ENCODE measurements around the gene STK4.

The STK4 gene

GRCh38 chr20:44928595-44928994, 37.7 kb upstream of the STK4 start:
- DNase-seq (ENCODE audit: low read depth): no peak
- TF ChIP-seq, protein P1, sequence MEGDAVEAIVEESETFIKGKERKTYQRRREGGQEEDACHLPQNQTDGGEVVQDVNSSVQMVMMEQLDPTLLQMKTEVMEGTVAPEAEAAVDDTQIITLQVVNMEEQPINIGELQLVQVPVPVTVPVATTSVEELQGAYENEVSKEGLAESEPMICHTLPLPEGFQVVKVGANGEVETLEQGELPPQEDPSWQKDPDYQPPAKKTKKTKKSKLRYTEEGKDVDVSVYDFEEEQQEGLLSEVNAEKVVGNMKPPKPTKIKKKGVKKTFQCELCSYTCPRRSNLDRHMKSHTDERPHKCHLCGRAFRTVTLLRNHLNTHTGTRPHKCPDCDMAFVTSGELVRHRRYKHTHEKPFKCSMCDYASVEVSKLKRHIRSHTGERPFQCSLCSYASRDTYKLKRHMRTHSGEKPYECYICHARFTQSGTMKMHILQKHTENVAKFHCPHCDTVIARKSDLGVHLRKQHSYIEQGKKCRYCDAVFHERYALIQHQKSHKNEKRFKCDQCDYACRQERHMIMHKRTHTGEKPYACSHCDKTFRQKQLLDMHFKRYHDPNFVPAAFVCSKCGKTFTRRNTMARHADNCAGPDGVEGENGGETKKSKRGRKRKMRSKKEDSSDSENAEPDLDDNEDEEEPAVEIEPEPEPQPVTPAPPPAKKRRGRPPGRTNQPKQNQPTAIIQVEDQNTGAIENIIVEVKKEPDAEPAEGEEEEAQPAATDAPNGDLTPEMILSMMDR (conservative IDR thresholded peaks at IDR 0.05; ENCODE audit: low read depth, low read length): no peak
- H3K4me3 ChIP-seq (ENCODE audit: low read depth, low read length): no peak overlapping the region

DNA sequence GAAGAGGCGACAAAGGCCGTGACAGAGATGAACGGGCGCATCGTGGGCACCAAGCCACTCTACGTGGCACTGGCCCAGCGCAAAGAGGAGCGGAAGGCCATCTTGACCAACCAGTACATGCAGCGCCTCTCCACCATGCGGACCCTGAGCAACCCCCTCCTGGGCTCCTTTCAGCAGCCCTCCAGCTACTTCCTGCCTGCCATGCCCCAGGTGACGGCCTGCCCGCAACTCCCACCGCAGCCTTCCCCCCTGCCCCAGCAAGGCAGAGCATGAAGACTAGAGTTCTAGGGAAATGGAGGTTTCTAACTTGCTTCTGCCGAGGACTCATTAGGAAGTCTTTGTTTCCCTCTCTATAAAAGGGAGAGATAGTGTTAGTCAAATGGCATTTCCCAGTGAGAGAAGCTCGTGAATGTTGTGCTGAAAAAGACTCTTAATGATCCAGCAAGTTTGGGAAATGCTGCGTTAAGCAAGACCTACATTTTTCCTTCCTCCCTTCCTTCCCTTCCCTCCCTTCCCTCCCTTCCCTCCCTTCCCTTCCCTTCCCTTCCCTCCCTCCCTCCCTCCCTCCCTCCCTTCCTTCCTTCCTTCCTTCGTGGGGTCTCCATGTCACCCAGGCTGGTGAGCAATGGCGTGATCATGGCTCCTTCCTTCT, 35.7 kb upstream of the STK4 start:
- TF ChIP-seq, protein P1 (conservative IDR thresholded peaks at IDR 0.05; ENCODE audit: low read depth, low read length): no peak
- no peak for DNase-seq (ENCODE audit: low read depth)
- H3K4me3 ChIP-seq (ENCODE audit: low read depth, low read length): no peak overlapping the region

- H3K4me3 ChIP-seq (ENCODE audit: low read depth, low read length): no peak overlapping the region
- TF ChIP-seq, protein P1 (conservative IDR thresholded peaks at IDR 0.05; ENCODE audit: low read depth, low read length): no peak
- DNase-seq (ENCODE audit: low read depth): no peak
Measured at GRCh38 chr20:44931911-44932310, 34.4 kb upstream of the STK4 start.

- DNase-seq (ENCODE audit: low read depth): no peak
Measured at GRCh38 chr20:44932916-44933315, 33.4 kb upstream of the STK4 start.

DNA sequence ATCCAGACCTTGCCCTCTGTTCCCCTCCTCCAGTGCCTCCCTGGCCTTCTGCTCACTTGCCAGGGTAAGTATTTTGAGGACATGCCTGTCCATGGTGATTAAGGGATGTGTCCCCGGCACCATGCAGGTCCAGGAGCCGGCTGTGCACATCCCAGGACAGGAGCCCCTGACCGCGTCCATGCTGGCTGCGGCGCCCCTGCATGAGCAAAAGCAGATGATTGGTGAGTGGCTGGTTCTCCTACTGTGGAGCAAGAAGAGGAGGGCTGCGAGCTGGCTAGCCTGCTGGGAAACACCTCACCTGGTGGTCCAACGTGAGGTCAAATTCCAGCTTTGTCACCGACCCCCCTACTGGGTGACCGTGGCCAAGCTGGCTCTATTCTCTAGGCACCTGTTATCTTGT, 29.8 kb upstream of the STK4 start:
- TF ChIP-seq, protein P1 (conservative IDR thresholded peaks at IDR 0.05; ENCODE audit: low read depth, low read length): no peak
- DNase-seq (ENCODE audit: low read depth): no peak
- H3K4me3 ChIP-seq (ENCODE audit: low read depth, low read length): no peak overlapping the region

More at GRCh38 chr20:44932916-44933315, 33.4 kb upstream of the STK4 start:
- no peak overlapping the region for H3K4me3 ChIP-seq (ENCODE audit: low read depth, low read length)
- TF ChIP-seq, protein P1 (conservative IDR thresholded peaks at IDR 0.05; ENCODE audit: low read depth, low read length): no peak

- TF ChIP-seq, protein P1 (conservative IDR thresholded peaks at IDR 0.05; ENCODE audit: low read depth, low read length): no peak
- H3K4me3 ChIP-seq (ENCODE audit: low read depth, low read length): no peak overlapping the region
- DNase-seq (ENCODE audit: low read depth): no peak
Measured at GRCh38 chr20:44938637-44939036, 27.7 kb upstream of the STK4 start.

DNA sequence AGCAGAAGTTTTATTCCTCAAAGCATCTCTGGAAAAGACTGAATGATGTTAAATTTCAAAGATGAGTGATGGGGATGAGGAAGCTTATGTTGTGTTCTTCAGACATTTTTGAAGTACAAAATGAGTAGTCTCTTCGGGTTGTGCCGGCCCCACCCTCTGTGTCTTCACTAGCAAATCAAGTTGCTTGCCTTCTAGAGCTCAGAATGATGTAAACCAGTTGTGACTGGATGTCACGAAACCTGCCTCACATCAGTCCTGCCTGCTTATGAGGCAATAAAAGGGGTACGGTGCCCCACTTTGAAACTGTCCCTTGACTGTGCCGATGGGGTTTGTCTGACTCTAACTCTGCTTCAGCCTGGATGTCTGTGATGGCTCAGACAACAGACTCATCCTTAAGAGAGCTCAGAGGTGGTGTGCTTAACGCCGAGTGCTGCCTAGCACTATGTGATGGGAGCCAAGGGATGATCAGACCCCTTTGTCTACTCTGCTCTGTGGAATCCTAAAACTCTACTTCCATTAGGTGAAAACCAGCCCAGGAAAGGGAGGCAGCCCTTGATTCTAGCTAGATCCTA, 25.1 kb upstream of the STK4 start:
- H3K4me3 ChIP-seq (ENCODE audit: low read depth, low read length): no peak overlapping the region
- TF ChIP-seq, protein P1 (conservative IDR thresholded peaks at IDR 0.05; ENCODE audit: low read depth, low read length): no peak
- DNase-seq (ENCODE audit: low read depth): no peak

All from choroid plexus epithelial cell (primary cell).